Adipose tissue (tissue), 3 donors: ENCODE results near the gene CASKIN1. TPM values are rescaled to one million over a fixed set of nuclear protein-coding genes. Genes with fewer than 3 reads are reported as not detected.

Source experiments
- H3K27ac ChIP-seq: one replicate; pipeline ENCODE4 v1.5.1; 2013; ENCODE audit warnings: low read depth, low read length
- WGBS, 3 donors: extraction: QIAGEN DNeasy Blood & Tissue Kit; methylation state at CpG; one replicate each; pipeline ENCODE4 v1.1.7; 2013; 5-methylcytosine and 5-hydroxymethylcytosine counted together
- polyA plus RNA-seq, 3 donors: library from polyadenylated mRNA; stranded (reverse); fragments of 200-250 nt; gene quantifications; one replicate each; pipeline ENCODE4 v1.2.3, GENCODE V29; 2013
- donor health status: healthy with polysubstance abuse.
- donor health status: Bipolar disorder and iron deficiency.
- donor health status: healthy.

CASKIN1 gene
- polyA plus RNA-seq, 3 donors: 0.22 to 0.35 (median 0.30) TPM

GRCh38 chr16:2200313-2200712, 3.9 kb upstream of the CASKIN1 start:
- H3K27ac ChIP-seq: no peak overlapping the region
- 81 to 91% (median 87%) methylated on average over 6 of the region's 6 CpGs for WGBS, 3 donors

DNA sequence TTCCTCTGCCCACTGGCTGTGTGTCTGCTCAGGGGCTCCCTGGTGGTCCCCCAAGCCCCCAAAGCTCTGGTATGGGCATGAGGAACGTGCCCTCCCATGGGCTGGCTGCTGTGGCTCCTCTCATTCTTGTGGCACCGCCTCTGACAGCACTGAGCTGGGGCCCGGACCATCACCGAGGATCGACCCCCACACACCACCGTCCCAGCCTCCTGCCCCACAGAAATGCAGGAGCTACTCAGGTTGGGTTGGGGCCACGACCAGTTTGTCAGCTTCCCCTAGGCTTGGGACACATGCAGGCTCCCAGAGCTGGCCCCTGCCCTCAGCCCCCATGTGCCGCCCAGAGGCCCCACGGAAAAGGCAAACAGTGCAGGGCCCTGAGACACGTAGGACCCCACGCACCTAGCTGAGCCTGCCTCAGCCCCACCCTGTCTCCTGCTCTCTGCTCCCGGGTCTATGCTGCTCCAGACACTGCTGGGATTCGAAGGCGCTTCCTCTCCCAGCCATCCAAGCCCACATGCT, 3.3 kb upstream of the CASKIN1 start:
- WGBS, 3 donors: 65 to 74% (median 70%) methylated on average over 14 of the region's 14 CpGs
- no peak overlapping the region for H3K27ac ChIP-seq

DNA sequence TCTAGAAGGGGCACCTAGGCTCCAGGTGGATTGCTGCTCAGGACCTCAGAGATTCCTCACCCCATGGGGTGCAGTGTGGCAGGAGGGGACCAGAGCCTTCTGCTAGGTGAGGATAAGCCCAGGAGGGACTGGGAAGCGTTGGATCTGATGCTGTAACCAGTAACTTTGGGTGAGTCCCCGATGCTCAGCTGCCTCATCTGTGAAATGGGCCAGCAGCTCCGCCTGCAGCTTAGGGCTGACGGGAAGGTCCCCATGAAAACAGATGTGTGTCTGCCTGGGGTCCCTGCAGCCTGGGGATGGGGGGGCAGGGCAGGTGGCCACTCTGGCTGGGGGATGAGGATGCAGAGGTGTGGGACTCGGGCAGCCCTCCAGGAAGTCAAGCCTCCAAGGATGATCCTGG, 2.7 kb upstream of the CASKIN1 start:
- H3K27ac ChIP-seq: no peak overlapping the region
- WGBS, 3 donors: 71 to 73% (median 73%) methylated on average over 5 of the region's 5 CpGs

DNA sequence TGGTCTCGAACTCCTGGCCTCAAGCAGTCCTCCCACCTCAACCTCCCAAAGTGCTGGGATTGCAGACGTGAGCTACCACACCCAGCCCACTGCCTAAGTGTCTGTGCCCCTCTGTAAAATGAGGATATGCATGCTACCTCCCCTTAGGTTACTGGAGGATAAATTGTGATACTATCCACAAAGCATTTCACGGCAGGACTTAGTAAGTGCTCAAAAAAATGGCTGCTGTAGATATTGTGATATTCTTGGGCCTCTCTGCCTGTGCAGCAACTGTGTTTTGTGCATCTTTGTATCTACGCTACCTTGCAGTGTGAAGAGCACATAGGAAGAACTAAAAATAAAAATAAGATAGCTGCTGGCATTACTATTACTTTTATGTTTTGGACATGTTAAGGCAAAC, 1.9 kb upstream of the CASKIN1 start:
- 65 to 69% (median 66%) methylated on average over 4 of the region's 4 CpGs for WGBS, 3 donors
- H3K27ac ChIP-seq: no peak overlapping the region

GRCh38 chr16:2197765-2198164, 1.4 kb upstream of the CASKIN1 start:
- H3K27ac ChIP-seq: no peak overlapping the region
- 83 to 88% (median 83%) methylated on average over 6 of the region's 6 CpGs for WGBS, 3 donors

DNA sequence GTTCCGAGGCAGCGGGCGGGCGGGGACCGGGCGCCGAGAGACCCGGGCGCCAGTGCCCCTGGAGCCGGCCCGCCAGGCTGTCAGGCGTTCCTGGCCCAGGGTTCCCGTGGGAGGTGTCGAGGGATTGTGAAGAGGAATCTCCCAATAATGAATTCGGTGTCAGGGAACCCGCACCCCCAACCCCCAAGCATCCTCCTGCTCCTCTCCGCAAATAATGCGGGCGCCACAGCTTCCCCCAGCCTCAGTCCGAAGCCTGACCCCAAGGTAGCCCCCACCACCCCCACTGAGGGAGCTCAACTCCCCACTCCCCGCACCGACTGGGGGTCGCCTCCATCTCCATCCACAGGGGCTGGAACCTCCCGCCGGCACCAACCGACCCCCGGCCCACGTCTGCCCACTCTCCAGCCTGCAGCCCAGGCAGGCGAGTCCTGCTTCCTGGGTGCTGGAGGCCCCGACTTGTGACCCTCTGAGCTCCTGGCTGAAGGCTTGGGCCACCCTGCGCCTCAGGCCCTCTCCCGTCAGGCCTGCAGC, 641 bp upstream of the CASKIN1 start:
- 27 to 35% (median 28%) methylated on average over 30 to 32 of the region's 32 CpGs for WGBS, 3 donors
- no peak overlapping the region for H3K27ac ChIP-seq

DNA sequence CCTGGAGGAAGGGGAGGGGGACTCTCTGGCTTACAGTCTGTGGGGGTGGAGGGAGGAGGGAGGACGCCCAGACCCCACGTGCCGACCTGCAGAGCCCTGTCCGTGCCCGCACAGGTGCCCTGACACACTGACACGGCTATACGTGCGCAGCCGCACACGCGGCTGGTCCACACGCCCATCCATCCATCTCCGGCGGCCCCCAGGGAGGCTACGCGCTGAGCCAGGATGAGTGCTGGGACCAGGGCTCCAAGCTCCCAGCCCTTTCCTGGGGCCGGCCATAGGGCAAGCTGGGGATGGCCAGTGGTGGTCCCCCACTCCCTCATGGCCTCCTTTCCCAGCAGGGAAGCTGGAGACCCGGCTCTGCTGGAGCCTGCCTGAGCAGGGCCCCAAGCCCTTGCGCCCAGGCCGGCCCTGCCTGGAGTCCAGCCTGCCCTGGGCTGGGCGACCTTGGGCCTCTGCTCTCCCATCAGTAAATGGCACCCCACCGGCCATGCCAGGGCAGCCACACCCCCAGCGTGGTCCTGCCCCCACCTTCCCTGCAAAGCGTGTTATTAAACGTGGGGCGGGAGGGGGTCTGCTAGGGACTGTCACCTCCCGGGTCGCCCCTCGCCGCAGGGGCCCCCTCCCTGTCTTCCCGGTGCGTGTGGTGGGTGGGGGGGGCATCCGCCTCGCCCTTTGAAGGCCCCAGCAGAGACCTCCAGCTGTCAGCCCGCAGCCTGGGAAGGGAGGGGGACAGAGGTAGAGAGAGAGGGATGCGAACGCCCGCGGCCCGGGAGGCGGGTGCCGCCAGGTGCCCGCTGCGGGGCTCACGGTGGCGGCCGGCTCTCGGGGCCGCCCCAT, 863 bp downstream of the CASKIN1 start:
- H3K27ac ChIP-seq: no peak overlapping the region
- WGBS, 3 donors: 2 to 5% (median 2%) methylated on average over 45 to 49 of the region's 49 CpGs

DNA sequence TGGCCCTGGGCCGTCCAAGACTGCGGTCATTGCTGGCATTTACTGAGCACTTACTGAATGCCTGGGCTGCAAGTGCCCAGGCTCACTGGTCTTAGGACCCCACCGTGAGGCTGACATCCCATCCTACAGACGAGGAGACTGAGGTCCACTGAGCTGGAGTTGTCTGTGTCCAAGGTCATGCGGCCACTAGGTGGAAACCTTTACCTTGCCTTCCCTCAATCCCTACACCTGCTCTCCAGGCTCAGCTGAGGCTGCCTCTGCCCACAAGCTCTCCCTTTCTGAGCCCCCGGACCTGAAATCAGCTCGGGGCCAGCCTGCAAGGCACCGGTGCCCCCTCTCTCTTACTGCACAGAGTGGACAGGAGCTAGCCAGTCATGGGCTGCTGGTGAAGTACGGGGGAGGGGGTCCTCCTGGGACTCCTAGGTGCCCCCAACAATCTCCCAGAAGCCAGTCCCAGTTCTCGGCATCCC, 1.5 kb downstream of the CASKIN1 start:
- H3K27ac ChIP-seq: no peak overlapping the region
- WGBS, 3 donors: 18 to 30% (median 24%) methylated on average over 10 of the region's 10 CpGs

DNA sequence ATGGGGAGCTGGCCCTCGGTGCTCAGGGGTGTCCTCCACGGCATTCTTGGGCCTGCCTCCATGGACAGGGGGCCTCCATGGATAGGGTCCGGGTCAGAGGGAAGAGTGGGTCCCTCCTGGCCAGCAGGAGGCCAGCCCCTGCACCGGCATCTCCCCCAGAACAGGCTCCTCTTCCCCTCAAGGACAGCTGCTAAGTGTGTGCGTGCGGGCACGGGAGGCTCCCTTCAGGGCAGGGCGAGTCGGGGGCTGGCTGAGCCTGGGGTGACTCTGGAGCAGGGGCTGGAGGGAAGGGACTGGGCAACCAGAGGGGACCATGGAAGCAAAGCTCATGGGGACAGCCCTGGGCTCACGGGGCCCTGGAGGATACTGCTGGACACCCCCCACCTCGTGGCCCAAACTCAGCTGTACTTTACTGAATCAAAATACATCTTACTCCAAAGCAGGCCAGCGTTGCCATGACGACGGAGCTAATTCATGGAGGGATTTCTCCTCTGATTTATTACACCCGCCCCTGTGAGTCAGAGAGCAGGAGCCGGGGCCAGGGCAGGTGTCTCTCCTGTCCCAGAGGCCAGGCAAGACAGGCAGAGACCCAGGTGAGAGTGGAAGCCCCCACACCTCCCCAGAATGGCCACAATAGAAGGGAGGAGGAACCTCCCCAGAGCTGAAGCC, 2.1 kb downstream of the CASKIN1 start:
- WGBS, 3 donors: 65 to 70% (median 68%) methylated on average over 15 to 16 of the region's 16 CpGs

GRCh38 chr16:2191446-2191706, 5.0 kb downstream of the CASKIN1 start:
- 84 to 93% (median 91%) methylated on average over 11 of the region's 11 CpGs for WGBS, 3 donors
- no peak overlapping the region for H3K27ac ChIP-seq

More for the DNA sequence above, 2.1 kb downstream of the CASKIN1 start:
- H3K27ac ChIP-seq: no peak overlapping the region

DNA sequence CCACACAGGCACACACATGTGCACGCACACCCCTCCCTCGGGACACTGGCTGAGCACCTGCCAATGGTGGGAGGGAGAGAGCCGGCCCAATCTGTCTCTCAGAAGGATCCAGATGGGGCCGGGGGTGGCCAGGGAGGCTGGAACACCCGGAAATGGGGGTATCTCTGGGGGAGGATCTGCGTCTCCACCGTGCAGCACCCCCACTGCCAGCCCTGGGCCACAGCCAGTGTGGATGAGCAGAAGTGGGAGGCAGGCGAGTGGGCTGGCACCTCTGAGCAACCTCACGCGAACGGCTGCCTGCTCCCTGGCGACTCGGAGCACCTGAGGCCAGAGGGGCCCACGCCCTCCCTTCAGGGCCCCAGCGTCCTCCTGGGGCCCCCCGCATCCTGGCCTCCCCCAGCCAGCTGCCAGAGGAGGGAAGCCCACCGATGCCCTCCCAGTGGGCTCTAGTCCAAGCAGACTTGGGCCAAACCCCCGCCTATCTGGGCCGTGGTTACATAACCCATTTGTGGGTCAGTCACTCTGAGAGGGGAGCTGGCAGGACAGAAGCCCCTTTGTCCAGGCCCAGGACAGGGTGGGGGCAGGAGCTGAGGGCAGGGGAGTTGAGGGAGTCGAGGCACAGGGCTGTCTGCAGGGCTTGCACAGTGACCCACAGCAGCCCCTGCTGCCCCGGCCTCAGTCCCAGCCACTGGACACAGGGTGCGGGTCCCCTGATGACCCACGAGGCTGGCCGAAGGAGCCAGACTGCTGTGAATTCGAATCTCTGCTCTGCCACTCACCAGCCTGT, 5.6 kb downstream of the CASKIN1 start:
- H3K27ac ChIP-seq: no peak overlapping the region
- WGBS, 3 donors: 77 to 88% (median 78%) methylated on average over 24 to 25 of the region's 25 CpGs

GRCh38 chr16:2190002-2190658, 6.3 kb downstream of the CASKIN1 start:
- whole genome bisulfite sequencing, 3 donors: 75 to 87% (median 86%) methylated on average over 21 to 24 of the region's 24 CpGs
- H3K27ac ChIP-seq: no peak overlapping the region

DNA sequence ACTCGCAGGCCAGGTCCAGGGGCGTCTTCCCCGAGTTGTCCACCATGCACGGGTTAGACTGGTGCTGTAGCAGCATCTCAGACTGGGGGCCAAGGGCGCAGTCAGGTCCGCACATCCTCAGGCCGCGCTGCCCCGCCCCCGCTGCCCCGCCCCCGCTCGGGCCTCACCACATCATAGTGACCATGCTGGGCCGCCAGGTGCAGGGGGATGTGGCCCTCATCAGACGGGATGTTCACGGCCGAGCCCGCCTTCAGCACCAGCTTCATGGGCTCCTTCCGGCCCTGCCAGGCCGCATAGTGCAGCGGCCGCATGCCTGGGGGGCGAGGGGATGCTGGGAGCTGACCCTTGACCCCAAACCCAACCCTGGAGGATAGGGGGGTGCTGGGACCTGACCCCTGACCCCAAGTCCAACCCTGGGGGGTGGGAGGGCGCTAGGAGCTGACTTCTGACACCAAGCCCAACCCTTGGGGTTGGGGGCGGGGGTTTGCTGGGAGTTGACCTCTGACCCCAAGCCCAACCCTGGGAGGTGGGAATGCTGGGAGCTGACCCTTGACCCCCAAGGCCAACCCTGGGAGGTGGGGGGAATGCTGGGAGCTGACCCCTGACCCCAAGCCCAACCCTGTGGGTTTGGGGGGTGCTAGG, 7.0 kb downstream of the CASKIN1 start:
- 89 to 94% (median 89%) methylated on average over 25 of the region's 25 CpGs for WGBS, 3 donors
- H3K27ac ChIP-seq: no peak overlapping the region

- H3K27ac ChIP-seq: no peak overlapping the region
- WGBS, 3 donors: 93 to 94% (median 94%) methylated on average over 8 of the region's 8 CpGs
These were observed 8.0 kb downstream of the CASKIN1 start for GRCh38 chr16:2188395-2188794.

- WGBS, 3 donors: 78 to 84% (median 82%) methylated on average over 17 of the region's 17 CpGs
- H3K27ac ChIP-seq: no peak overlapping the region
These were observed 9.2 kb downstream of the CASKIN1 start for GRCh38 chr16:2187212-2187611.

- WGBS, 3 donors: 80 to 94% (median 85%) methylated on average over 20 of the region's 20 CpGs
- no peak overlapping the region for H3K27ac ChIP-seq
These were observed 9.9 kb downstream of the CASKIN1 start for GRCh38 chr16:2186505-2186904.

DNA sequence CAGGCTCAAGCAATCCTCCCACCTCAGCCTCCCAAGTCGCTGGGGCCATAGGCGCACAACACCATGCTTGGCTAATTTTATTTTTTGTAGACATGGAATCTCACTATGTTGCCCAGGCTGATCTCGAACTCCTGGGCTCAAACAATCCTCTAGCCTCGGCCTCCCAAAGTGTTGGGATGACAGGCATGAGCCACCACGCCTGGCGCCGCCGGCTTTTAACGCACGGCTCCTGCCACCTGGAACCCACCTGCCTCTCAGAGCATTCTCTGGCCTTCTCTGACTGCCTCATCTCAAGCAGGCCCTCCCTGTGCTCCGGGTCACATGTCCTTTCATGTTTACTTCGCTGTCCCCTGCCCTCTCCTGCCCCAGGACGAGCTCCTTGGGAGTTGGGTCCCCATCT, 10.3 kb downstream of the CASKIN1 start:
- 90 to 92% (median 91%) methylated on average over 13 of the region's 13 CpGs for WGBS, 3 donors
- H3K27ac ChIP-seq: no peak overlapping the region

DNA sequence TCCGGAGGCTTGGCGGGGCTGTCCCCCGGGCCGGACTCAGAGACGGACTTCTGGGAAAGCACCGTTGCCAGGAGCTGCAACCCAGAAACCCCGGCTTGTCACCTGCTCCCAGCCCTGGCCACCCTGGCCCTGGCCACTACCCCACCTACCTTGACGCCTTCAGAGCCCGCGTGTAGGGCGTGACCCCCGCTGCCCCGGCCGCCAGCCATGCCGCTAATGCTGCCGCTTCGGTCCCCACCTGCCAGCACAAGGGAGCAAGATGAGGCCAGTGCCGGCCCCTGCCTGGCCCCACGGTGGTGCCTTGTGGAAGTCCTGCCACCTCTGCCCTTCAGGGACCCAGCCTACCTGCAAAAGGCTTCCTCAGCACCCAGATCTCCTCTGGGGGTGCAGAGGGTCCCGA, 11.4 kb downstream of the CASKIN1 start:
- no peak overlapping the region for H3K27ac ChIP-seq
- WGBS, 3 donors: 80 to 87% (median 82%) methylated on average over 19 to 20 of the region's 20 CpGs
